HG03039 (cell line): ENCODE data around the gene PIP4K2A.
"Not testable (repeated sequence)": the region's sequence is repeated elsewhere in the genome, so short reads cannot be mapped to it uniquely, and the experiment has no call there.

Source experiments
- ATAC-seq: cut with Tn5 transposase; IDR thresholded peaks from one replicate; pipeline ENCODE4 v1.9.1; 2021; ENCODE audit warnings: mild to moderate bottlenecking, moderate library complexity; ENCODE audit not compliant: unreplicated experiment

The PIP4K2A gene

DNA sequence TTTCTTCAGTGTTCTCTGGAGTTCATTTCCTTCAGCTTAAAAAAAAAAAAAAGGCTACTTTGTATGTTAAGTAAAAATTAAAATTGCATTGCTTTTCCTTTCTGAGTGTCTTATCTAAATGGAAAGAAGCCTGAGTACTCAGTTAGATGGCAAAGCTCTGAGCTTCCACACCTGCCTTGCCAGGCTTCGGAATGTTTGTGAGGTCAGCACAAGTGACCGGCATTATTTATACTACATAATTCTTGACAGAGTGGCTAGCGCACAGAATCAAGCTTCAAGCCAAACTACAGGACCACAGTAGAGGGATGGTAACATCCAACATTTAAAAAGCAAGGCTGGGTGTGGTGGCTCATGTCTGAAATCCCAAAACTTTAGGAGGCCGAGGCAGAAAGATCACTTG lies 17.3 kb downstream of the PIP4K2A start:
- no peak for ATAC-seq

DNA sequence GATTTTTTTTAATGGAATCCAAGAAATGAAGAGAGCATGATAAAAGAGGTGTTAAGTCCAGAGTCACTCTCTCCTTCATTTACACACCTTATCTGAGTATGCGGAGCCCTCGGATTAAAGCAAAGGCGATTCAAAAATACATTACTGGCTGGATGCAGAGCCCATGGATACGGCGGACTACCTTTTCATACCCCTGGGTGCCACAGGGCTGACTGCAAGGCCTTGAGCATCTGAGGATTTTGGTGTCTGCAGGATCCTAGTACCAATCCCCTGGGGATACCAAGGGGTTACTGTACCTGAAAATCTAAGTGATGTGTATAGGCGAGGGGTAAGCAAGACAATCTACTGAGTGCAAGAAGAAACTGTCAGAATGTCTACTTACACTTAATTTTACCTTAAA lies 20.5 kb downstream of the PIP4K2A start:
- ATAC-seq: peak; percentile 4

DNA sequence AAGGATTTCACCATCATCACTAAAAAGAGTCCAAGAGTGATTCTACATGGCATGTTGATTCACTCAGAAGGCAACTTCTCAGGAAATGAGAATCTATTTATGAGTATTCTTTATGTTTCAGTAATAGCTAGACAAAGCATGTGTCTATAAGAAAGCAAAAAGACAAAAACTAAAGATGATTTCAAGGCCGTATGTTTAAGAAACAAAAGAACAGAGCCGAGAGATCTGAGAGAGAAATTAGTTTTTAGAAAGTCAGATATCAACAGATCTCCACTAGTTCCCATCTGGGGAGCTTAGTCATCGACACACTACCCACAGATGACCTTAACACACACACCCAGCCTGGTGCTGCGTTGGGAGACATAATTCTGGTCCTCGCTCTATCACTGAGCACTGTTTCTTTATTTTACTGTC lies 21.0 kb downstream of the PIP4K2A start:
- ATAC-seq: peak; percentile 50

DNA sequence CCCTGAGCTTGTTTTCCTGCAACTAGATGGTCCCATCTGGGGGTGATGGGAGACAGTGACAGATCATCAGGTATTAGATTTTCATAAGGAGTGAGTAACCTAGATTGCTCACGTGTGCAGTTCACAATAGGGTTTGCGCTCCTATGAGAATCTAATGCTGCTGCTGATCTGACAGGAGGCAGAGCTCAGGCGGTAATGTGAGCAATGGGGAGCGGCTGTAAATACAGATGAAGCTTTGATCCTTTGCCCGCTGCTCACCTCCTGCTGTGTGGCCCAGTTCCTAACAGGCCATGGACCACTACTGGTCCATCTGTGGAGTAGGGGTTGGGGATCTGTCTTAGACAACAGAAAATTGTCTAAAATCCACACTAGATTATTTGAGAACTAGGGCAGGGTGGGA lies 22.3 kb downstream of the PIP4K2A start:
- ATAC-seq: not testable (repeated sequence)

DNA sequence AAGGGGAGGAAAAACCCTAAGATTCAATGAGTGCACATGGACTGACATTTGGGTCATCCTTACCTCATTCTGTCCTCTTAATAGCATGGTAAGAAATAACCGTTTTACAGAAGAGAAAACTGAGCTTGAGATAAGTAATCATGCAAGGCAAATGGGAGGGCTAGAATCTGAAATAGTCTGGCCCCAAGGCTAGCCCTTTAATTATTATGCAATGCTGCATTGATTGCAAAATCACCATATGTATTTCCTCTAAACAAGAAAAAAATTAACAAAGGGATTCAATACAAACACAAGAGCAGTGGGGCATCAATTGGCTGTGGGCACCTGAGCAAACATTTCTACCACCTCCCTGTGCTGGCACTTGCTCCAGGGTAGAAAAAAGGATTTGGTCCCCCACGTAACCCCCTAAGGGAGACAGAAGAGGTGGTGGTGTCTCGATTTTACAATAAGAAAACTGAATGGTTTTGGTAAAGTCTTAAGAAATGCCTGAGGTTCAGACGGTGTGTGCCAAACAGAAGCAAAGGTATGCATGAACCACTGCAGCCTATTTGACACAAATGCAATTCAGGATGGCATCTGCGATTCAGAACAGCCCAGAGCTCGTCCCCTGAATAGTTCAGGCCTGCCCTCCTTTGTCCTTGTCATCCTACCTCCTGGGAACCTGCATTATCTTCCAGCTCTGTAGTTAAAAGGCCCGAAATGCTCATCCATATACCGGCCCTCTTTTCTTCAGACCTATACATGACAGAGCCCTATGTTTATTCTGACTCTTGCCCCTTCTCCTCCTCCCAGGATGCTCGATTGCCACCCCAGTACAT lies 23.6 kb downstream of the PIP4K2A start:
- no peak for ATAC-seq

DNA sequence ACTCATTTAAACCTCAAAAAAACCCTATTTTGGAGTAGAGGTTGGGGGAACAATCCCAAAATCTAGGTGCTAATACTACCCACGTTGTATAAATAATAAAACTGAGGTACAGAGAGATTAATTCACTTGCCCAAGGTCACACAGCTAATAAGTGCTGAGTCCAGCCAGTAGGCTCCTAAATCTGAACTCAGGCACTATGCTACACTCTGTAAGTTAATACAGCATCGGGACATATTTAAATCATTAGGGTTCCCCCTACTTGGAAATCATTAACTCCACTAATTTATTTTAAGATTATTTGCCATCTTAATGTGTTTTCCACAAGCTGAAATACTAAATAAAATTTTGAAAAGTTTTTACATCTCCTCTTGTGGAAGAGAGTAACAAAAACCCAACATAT lies 24.2 kb downstream of the PIP4K2A start:
- no peak for ATAC-seq

DNA sequence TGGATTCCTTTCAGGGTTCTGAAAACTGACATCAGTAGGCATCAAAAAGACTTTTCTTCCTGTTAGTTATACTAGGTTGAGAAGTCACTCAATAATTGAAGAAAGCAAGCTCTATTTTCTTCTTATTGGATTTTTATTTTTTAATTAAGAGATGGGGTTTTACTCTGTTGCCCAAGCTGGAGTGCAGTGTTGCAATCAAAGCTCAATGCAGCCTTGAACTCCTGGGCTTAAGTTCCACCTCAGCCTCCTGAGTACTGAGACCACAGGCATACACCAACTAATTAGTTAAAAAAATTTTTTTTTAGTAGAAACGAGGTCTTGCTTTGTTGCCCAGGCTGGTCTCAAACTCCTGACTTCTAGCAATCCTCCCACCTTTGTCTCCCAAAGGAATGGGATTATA lies 28.0 kb downstream of the PIP4K2A start:
- ATAC-seq: no peak

DNA sequence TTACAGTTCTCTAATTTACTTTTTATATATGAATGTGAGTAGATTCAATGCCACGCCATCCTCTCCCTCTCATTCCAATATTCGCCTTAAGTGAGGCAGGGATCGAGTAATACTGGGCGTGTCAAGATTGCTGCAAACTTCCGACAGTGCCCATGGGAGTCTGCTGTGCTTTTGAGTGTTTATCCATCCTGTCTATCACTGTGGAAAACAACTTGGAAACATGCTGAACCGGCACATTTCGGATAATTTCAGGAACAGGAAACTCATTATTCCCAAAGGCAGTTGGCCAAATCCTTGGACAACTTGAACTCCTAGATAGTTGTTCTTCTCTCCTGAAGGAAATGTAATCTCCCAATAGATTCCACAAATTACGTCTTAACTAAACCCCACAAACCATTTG lies 28.5 kb downstream of the PIP4K2A start:
- no peak for ATAC-seq

DNA sequence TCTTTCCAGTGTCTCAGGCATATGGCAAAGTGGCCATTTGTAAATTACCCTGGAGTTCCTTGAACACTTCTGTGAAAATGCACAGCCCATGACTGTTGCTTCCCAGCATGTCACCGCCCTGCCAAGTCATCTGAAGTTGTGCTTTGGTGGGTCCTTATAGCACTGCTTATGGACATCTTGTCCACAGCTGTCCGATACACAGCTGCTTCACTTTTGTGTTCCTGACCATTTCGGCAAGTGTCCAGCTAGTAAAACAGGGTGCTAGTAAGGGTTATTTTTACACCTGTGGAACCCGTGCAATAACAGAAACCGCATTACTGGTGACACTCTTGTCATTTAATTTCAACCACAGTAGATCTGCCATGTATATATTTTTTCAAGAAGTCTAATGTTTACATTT lies 29.7 kb downstream of the PIP4K2A start:
- no peak for ATAC-seq

DNA sequence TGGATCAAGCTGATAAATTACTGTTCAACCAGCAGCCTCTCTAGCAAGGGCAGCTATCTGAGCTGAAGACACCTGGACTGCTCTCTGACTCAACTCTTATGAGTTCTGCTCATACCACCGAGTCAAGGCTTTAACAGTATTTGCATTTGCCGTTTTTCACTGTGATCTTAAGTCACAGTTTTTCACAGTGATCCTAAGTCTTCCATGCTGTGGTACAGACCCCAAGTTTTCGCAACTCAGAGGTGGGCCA lies 31.3 kb downstream of the PIP4K2A start:
- no peak for ATAC-seq

DNA sequence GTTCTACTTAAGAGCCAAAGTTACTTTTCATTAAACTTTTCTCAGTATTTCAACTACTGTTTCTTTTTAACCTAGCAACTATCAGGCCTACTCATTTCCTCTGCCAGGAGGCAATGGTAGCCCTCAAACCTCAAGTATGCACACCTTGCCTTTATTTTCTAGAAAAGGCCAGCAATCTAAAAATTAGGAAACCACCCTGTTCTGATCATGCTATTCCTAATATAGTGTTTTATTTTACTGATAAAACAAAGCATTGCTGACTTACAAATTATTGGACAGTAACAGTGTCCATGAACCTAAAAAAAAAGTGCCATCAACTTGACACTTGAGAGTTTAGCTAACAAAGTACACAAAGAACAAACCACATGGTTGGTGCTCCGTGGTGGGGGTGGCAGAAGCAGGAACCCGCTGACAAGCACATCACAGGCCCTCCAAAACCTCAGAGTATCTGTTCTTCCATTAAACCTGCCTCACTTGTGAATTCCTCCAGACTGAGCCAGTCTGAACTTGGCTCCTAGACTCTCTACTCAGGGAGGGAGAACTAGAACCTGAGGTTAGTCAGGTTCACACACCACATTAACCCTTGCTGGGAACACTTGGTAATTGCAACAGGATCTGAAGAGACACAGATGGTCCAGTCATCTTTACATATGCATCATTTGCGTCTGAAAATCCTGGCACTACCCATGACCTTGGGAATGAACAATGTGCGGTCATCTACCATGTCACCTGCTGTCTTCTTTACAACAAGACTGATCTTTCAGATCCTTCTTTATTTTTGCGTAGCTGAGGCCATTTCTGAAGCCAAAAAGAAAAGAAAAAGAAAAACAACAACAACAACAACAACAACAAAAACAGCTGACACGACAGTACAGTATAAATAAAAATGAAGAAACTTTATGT lies 31.9 kb downstream of the PIP4K2A start:
- peak; percentile 31 for ATAC-seq

DNA sequence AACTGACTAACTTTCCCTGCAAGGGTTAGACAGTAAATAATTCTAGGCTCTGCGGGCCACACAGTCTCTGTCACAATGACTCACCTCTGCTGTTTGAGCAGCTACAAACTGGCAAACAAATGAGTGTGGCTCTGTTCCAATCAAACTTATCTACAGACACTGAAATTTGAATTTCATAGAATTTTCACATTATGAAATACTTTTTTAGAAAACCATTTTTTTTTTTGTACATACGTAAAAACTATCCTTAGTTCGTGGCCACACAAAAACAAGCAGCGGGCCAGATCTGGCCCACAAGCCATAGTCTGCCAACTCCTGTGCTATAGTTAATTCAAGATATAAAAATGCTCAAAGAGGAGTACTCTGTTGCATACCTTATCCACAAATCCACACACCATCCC lies 32.6 kb downstream of the PIP4K2A start:
- ATAC-seq: no peak

DNA sequence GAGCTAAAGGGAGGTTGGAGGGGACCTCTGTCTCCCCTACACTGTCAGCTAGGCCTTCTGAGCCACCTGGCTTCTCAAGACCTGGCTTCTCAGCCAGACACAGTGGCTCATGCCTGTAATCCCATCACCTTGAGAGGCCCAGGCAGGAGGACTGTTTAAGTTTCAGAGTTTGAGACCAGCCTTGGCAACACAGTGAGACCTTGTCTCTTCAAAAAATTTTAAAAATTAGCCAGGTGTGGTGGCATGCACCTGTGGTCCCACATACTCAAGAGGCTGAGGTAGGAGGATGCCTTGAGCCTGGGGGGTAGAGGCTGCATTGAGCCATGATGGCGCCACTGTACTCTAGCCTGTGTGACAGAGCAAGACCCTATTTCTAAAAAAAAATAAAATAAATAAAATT lies 33.1 kb downstream of the PIP4K2A start:
- ATAC-seq: no peak

DNA sequence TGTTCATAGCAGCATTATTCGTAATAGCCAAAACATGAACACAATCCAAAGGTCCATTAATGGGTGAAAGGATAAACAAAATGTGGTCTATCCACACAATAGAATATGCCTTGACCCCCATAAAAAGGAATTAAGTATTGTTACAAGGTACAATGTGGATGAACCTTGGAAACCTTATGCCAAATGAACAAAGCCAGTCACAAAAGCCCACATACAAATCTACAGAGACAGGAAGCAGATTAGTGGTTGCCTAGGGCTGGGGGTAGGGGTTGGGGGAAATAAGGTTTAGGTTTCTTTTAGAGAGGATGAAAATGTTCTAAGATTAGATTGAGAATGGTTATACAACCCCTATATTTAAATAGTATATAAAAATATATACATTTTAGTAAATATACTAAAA lies 34.8 kb downstream of the PIP4K2A start:
- no peak for ATAC-seq

DNA sequence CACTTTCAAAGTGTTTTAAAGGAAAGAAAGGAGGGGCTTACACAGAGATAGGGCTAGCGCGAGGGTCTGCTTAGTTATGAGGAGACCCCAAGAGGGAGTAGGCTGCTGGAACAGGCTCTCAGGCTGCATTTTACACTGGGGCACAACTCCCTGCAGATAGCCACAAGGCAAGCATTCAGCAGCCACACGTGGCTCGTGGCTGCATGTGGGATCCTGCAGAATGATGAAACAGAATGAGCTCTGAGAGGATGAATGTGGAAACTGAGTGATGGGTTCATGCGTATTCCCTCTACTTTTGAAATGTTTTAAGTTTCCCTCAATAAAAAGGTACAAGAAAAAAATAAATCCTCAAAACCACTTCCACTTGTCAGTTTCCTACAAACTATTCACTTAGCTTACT lies 37.0 kb downstream of the PIP4K2A start:
- no peak for ATAC-seq

DNA sequence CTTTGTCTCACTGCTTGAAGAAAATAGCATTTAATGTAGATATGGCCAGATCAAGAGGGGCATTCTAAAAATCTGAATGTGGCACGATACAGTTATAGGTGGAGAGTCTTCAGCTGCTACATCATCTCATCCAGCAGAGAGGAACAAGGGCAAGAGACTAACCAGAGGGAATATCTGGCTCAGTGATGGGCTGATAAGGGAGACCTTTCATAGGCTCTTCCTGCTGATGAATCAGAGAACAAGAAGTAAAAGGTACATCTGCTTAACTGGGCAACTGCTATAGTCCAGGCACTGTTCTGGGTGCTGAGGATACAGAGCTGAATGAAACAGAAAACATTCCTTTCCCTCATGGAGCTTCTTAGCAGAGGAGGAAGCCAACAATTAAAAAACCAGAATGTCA lies 37.9 kb downstream of the PIP4K2A start:
- ATAC-seq: no peak

DNA sequence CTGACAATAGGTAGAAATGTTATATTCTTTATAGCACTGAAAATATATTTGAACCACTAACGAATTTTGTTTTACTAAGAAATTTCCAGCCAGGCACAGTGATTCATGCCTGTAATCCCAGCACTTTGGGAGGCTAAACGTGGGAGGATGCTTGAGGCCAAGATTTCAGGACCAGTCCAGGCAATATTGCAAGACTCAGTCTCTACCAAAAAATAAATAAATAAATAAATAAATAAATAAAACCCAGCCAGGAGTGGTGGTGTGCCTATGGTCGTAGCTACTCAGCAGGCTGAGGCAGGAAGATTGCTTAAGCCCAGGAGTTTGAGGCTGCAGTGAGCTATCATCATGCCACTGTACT lies 39.8 kb downstream of the PIP4K2A start:
- ATAC-seq: no peak

DNA sequence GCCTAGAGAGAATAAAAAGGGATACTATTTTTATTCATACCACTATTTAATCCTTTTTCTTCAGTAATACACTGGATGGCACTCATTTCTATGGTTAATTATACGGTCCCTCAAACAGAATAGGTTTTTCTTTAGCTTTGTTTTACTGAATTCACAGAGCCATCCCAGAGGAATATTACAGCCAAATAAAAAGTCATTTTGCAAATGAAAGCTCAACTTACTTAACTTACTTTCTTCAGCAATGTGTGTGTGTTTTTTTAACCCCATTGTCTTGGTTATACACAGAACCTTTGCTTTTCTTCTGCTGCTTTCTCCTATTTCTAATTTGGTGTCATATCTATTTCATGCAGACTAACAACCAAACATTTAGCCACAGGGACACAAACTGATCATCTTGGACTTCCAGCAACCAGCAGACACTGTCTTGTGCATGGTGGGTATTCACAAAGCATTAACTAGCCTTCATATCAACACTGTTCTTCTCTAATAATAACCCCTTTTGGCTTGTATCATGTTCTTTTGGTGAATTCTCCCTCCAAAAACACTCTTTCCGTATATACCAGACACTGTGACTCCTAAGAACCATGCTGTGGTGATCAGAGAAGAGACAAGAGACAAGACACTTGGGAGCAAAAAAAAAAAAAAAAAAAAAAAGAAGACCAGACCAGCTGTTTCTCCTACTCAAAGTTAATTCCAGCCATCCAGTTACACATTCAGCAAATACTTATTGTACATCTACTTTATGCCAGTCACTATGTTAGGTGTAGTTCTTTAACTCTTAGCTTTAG lies 40.4 kb downstream of the PIP4K2A start:
- ATAC-seq: no peak

DNA sequence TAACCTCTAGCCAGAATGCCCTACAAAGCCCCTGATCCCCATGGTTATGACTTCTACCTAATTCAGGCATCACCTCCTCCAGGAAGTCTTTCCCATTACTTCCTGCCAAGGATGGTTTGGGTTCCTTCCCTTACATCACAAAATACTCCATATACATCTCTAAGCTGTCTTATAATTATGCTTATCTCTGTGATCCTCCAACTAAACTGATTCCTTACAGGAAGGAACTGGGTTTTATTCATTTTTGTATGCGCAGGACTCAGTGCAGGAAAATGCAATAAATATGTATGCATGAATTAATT lies 41.3 kb downstream of the PIP4K2A start:
- no peak for ATAC-seq

DNA sequence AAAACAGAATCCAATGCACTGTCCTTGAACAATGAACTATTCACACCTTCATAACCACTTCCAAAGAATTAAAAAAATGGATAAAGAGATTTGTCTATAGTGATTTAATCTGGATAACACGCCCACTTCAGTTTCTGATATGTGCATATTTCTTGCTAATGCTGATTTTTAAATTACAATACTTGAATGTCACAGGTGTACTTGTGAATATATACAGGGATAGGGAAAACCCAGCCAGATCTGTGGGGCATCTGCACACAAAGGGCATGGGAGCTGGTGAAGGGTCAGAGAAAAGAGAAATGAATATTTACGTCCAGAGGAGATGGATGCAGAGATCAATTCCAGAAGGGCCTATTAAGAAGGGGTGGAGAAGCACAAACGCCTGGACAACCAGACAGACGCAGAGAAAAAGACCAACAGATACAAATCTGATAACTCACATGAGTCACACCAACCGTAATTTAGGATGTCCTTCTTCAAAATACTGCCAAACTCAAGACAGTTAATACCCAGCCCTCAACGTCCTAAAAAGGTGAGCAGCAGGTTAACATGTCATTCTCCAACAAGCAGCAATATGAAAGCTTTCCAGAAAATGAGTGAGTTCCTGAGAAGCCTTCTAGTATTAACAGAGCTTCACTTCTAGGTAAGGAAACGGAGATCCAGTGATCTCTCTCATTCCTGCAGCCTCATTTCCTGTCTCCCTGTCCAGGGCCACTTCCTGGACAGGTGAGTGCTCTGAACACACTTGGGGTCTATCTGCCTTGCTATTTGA lies 41.9 kb downstream of the PIP4K2A start:
- ATAC-seq: no peak

DNA sequence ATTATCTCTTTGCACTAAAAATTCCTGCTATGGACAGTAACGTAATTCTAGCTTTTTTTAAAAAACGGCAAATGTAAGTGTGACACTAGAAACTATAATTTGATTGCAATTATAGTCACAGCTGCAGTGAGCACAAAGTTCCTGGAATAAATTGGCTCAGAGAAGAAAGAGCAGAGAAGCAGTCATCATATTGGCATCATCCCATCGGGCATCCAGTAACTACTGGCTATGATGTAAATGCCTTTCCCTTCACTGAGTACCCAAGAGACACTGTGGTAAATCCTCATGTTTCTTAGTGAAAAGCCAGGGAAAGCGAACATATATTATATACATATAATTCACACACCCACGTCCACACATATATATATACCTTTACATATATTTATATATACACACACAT lies 43.6 kb downstream of the PIP4K2A start:
- no peak for ATAC-seq
